TTC549 (cell line): ENCODE results near the gene KCTD17.
"Not testable (repeated sequence)": the region's sequence is repeated elsewhere in the genome, so short reads cannot be mapped to it uniquely, and the experiment has no call there.

Experiments
- FAIRE-seq: peaks from 2 replicates; lab custom pipeline; 2012; peaks lifted over from hg19 to GRCh38; lab: Jason Lieb, UNC

KCTD17 gene

GRCh38 chr22:37061611-37062375, 10.3 kb downstream of the KCTD17 start:
- FAIRE-seq = no peak

- FAIRE-seq = no peak
These were observed 10.8 kb downstream of the KCTD17 start for GRCh38 chr22:37062376-37062675.

- no peak for FAIRE-seq
These were observed 11.3 kb downstream of the KCTD17 start for GRCh38 chr22:37062702-37063381.

- no peak for FAIRE-seq
These were observed 12.2 kb downstream of the KCTD17 start for GRCh38 chr22:37063431-37064420.

GRCh38 chr22:37064553-37064952, 13.0 kb downstream of the KCTD17 start:
- no peak for FAIRE-seq

GRCh38 chr22:37065180-37065579, 13.6 kb downstream of the KCTD17 start:
- FAIRE-seq = no peak

GRCh38 chr22:37065961-37066360, 14.4 kb downstream of the KCTD17 start:
- FAIRE-seq = no peak

- FAIRE-seq = no peak
These were observed 15.9 kb downstream of the KCTD17 start for GRCh38 chr22:37067428-37067827.

GRCh38 chr22:37068859-37069258, 17.3 kb downstream of the KCTD17 start:
- no peak for FAIRE-seq

- no peak for FAIRE-seq
These were observed 17.8 kb downstream of the KCTD17 start for GRCh38 chr22:37069319-37069718.

- FAIRE-seq = no peak
These were observed 18.2 kb downstream of the KCTD17 start for GRCh38 chr22:37069719-37070118.

- FAIRE-seq = no peak
These were observed 18.8 kb downstream of the KCTD17 start for GRCh38 chr22:37070334-37070733.

GRCh38 chr22:37070744-37071143, 19.2 kb downstream of the KCTD17 start:
- FAIRE-seq = no peak

GRCh38 chr22:37071850-37072592, 20.5 kb downstream of the KCTD17 start:
- not testable (repeated sequence) for FAIRE-seq

- FAIRE-seq = no peak
These were observed 21.1 kb downstream of the KCTD17 start for GRCh38 chr22:37072673-37073072.

- no peak for FAIRE-seq
These were observed 23.0 kb downstream of the KCTD17 start for GRCh38 chr22:37074537-37074936.

GRCh38 chr22:37075046-37075445, 23.5 kb downstream of the KCTD17 start:
- FAIRE-seq = no peak

- no peak for FAIRE-seq
These were observed 24.4 kb downstream of the KCTD17 start for GRCh38 chr22:37075822-37076433.

GRCh38 chr22:37077802-37078448, 26.4 kb downstream of the KCTD17 start:
- FAIRE-seq = no peak

GRCh38 chr22:37079158-37079557, 27.6 kb downstream of the KCTD17 start:
- FAIRE-seq = no peak

GRCh38 chr22:37079668-37080171, 28.2 kb downstream of the KCTD17 start:
- no peak for FAIRE-seq
